GM12891 (cell line): Measurements from ENCODE around the gene ING3.
A peak's percentile ranks its signal among the peaks of the same experiment; 100 is the strongest.

Experiments
- DNase-seq: peaks from one replicate; pipeline ENCODE4 v3.0.0; 2011; ENCODE audit warnings: low spot score; ENCODE audit not compliant: insufficient read length
- FAIRE-seq: peaks from 2 replicates; lab custom pipeline; 2011; peaks lifted over from hg19 to GRCh38; lab: Jason Lieb, UNC
- PAX5 ChIP-seq: IDR thresholded peaks from 2 replicates; pipeline ENCODE4 v1.6.1; 2011; ENCODE audit warnings: low read length, moderate library complexity, mild to moderate bottlenecking; ENCODE audit not compliant: insufficient read depth, severe bottlenecking
- POLR2A ChIP-seq: IDR thresholded peaks from 2 replicates; pipeline ENCODE4 v1.6.1; 2011; ENCODE audit warnings: low read depth, low read length, control low read depth
- POLR2AphosphoS5 ChIP-seq: IDR thresholded peaks from 2 replicates; pipeline ENCODE4 v1.6.1; 2011; ENCODE audit warnings: low read depth, low read length, control low read depth
- POU2F2 ChIP-seq: IDR thresholded peaks from 2 replicates; pipeline ENCODE4 v1.6.1; 2011; ENCODE audit warnings: low read depth, mild to moderate bottlenecking, control low read depth, low read length, moderate library complexity
- SPI1 ChIP-seq: IDR thresholded peaks from 2 replicates; pipeline ENCODE4 v1.6.1; 2011; ENCODE audit warnings: low read depth, low read length, control low read depth
- TAF1 ChIP-seq: IDR thresholded peaks from 2 replicates; pipeline ENCODE4 v1.6.1; 2011; ENCODE audit warnings: low read depth, low read length, control low read depth

The ING3 gene

DNA sequence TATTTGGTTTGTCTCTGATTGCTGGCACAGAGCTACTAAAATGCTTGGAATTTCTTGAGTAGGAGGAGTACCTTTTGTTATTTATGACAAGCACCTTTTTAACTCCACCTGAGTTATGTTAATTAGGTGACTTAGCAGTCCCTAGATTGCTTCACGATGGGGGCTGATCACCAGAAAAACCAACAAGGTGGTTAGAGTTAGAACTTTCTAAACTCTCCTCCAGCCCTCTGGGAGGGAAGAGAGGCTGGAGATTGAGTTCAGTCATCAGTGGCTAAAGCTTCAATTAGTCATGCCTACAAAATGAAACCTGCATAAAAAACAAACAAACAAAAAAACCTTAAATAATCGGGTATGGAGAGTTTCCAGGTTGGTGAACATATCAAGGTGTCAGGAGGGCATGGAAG, 23.6 kb upstream of the ING3 start:
- no peak for TF ChIP-seq POU2F2
- no peak for TF ChIP-seq PAX5
- no peak for TF ChIP-seq TAF1
- TF ChIP-seq POLR2AphosphoS5, result no peak
- no peak for TF ChIP-seq POLR2A
- TF ChIP-seq SPI1, result no peak
- FAIRE-seq, result no peak
- DNase-seq, result no peak

DNA sequence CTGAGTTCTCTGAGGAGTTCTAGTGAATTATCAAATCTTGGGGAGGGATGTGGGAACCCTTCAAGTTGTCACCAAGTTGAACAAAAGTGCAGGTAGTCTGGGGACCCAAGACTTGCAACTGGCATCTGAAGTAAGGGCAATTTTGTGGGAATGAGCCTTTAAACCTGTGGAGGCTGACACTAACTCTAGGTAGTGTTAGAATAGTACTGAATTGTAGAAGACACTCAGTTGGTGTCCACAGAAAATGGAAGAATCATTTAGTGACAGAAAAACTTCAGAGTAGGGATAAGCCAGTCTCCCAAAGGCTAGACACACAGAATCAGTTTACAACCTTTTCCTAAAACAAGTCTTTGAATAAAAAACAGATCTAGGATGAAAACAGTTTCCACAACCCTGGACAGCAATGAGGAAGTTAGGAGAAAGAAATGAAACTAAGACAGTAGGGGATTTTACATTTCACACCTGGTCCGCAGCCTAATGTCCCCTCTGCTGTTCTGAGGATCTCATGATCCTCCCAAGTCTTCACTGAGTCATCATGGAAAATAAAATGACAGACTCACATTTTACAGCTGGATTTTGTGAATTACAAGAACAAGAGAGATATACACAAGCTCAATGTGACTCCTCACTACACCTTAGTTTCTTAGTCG, 23.0 kb upstream of the ING3 start:
- TF ChIP-seq SPI1 (peak; percentile 46), TAF1 (no peak), PAX5 (no peak), POLR2AphosphoS5 (no peak), POU2F2 (no peak)
- FAIRE-seq (no peak), DNase-seq (no peak)

DNA sequence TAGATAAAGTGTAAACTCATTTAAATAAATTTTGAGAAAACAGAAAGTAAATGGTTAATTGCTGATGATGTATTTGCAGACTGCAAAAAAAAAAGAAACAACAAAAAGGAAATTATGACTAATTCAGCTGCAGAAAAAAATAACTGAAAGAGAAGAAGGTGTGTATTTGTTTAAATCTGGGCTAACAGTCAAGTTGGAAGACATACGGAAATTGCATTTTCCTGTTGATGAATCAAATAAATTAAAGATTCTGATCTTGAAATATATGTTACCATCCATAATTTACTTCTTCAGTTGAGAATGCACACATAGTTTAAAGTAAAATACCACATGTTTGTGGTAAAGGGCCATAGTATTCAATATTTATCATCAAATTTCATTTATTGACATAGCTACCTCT, 19.3 kb upstream of the ING3 start:
- no peak for FAIRE-seq
- no peak for DNase-seq
- TF ChIP-seq POLR2AphosphoS5 (no peak), SPI1 (no peak), TAF1 (no peak), POLR2A (no peak), POU2F2 (no peak), PAX5 (no peak)

DNA sequence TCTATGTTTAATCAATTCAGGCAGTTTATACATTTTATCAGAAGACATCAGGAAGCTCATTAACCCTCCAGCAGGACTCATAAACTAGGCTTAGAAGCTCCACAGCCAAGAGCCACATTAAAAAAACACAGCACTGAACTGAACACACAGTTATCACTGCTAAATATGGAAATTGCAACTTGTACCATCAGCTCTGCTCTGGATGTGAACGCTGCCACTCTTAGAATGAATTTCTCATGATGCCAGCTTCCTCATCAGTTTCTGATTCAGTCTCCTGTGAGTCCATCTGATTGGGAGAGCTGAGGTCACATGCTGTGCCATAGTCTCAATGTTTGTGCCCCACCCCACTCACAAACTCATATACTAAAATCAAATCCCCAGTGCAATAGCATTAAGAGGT, 17.1 kb upstream of the ING3 start:
- TF ChIP-seq SPI1 (no peak), POU2F2 (no peak), POLR2A (no peak), PAX5 (no peak), TAF1 (no peak), POLR2AphosphoS5 (no peak)
- no peak for DNase-seq
- no peak for FAIRE-seq

DNA sequence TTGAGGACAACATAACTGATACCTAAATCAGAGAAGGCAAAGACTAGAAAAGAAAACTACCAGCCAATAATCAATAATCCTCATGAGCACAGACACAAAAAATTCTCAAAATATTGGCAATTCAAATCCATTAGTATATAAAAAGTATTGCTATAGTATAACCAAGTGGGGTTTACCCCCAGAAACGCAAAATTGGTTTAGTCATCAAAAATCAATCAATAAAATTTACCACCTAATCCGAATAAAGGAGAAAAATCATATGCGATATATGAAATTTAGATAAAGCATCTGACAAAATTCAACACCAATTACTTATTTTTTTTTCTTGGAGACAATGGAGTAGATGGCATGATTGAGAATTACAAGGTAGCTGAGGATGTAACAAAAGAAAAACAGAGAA, 11.2 kb upstream of the ING3 start:
- TF ChIP-seq PAX5, result no peak
- no peak for TF ChIP-seq POLR2AphosphoS5
- TF ChIP-seq POLR2A, result no peak
- TF ChIP-seq POU2F2, result no peak
- TF ChIP-seq TAF1, result no peak
- TF ChIP-seq SPI1, result no peak
- FAIRE-seq, result no peak
- DNase-seq, result no peak

DNA sequence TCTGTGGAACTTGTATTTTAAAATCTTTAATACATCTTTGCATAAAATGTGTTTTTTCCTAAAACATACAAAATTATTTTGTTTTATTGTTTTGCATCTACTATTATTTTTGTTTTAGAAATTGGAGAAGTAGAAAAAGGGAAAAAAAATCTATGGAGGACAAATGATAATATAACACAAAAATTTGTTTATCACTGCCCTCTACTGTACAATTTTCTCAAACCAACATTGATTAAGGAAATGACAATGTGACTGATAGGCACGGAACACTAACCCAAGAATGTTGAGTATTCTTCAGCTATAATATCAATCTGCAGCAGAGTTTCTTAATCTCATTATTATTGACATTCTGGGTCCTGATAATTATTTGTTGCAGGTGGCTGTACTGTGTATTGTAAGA, 9.5 kb upstream of the ING3 start:
- TF ChIP-seq POLR2AphosphoS5 (no peak), PAX5 (no peak), POLR2A (no peak), POU2F2 (no peak), TAF1 (no peak), SPI1 (no peak)
- DNase-seq, result no peak
- no peak for FAIRE-seq

DNA sequence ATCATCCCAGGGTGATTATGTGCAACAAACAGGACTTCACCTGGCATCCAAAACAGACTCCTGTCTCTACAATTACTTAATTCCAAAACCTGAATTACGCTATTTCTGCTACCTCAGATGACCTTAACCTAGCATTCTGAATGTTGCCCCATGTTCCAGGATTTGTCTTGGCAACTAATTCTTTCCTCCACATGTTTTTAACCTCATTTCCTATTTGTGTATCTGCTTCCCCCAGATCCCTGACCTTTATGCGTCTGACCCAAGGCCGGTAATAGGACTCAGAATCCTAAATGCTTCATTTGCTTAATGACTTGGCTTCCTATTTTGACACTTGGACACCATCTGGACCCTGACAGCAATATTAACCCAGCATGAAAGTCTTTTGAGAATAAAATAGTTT, 8.7 kb upstream of the ING3 start:
- TF ChIP-seq POLR2A (no peak), TAF1 (no peak), POLR2AphosphoS5 (no peak), POU2F2 (no peak), PAX5 (no peak), SPI1 (no peak)
- DNase-seq, result no peak
- FAIRE-seq, result no peak

DNA sequence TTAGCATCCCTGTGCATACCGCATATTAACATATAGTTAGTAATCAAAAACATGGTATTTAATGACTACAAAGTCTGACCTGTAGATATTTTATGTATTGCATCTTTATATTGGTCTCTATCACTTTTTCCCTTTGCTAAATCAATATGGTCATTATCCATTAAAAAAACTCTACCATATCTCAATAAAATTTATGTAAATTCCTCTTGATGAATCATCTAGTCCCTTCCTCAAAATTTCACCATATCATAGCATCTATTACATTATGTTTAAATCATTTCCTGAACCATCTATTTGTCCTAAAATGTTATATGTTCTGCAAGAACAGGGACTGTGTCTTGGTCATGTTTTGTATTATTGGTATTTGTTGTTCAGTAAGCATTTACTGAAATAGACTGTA, 7.7 kb upstream of the ING3 start:
- no peak for DNase-seq
- no peak for TF ChIP-seq PAX5
- TF ChIP-seq SPI1, result no peak
- TF ChIP-seq POU2F2, result no peak
- no peak for TF ChIP-seq POLR2AphosphoS5
- TF ChIP-seq POLR2A, result no peak
- no peak for TF ChIP-seq TAF1
- FAIRE-seq, result no peak

DNA sequence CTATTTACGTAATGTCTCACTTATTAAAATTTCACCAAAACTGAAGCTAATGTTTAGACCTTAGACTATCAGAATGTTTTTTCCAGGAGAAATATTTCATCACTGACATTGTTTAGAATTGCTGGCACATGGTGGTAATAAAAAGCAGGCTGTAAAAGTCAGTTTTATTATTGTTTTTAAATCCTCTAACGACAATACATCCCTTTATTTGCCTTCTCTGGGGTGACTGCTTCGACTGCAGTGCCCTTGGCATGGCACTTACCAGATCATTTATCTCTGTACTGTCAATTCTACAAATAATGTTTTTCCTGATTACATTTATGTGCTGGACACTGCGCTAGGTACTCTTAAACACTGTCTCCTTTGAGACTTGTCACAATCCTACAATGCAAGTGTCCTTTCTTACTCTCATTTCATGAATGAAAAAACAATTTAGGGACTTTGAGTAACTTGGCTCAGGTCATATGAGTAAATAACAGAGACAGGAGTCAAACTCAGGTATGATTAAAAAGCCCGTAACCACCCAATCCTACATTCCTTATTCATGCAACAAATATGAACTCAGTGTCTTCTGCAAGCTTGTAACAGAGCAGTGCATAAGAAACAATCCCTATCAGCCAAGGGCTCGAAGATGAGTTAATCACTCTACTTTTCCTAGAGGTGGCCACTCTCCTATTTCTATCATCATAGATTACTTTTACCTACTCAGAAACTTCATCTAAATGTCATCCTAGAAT, 5.6 kb upstream of the ING3 start:
- TF ChIP-seq POU2F2 (no peak), POLR2A (no peak), TAF1 (no peak), POLR2AphosphoS5 (no peak), PAX5 (no peak), SPI1 (no peak)
- FAIRE-seq, result no peak
- DNase-seq, result no peak

DNA sequence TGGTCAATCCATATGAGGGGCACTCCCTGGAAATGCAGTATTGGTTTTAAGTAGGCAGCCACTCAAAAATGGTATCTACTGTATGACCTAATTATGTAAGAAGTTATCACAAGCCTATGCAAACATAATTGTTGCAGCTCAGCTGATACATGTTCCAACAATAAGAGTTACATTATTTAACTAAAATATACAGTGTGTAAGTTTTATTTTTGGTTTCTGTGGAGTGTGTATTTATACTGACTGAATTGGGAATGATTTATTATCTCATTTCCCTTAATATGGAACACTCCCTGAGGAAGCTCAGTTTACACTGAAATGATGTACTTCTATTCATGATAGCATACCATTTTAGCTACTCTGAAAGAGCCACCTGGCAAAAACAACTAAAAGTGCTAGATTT, 2.6 kb upstream of the ING3 start:
- DNase-seq (no peak), FAIRE-seq (no peak)
- no peak for TF ChIP-seq POU2F2
- TF ChIP-seq SPI1, result no peak
- no peak for TF ChIP-seq PAX5
- TF ChIP-seq POLR2AphosphoS5, result no peak
- no peak for TF ChIP-seq TAF1
- no peak for TF ChIP-seq POLR2A
